Memory B cell (primary cell): ENCODE data around the gene PIK3R4.

ENCODE experiments used
- ATAC-seq: fragments of 150-1000 bp; cut with Tn5 transposase; 2 replicates; pipeline ENCODE4 v1.10.0; 2021; ENCODE audit warnings: low read depth, mild to moderate bottlenecking, moderate library complexity
- DNase-seq, 2 donors: peaks; one replicate each; pipeline ENCODE4 v3.0.0; 2022; ENCODE audit warnings: low spot score in 2 of 2
- H3K27ac Mint-ChIP-seq: one replicate; pipeline ENCODE4 v1.8.0; 2022; ENCODE audit warnings: mild to moderate bottlenecking, moderate library complexity, mixed read lengths
- H3K27me3 Mint-ChIP-seq: one replicate; pipeline ENCODE4 v1.8.0; 2022; ENCODE audit warnings: mixed read lengths
- H3K36me3 Mint-ChIP-seq: one replicate; pipeline ENCODE4 v1.8.0; 2022; ENCODE audit warnings: mild to moderate bottlenecking, mixed read lengths
- H3K4me1 Mint-ChIP-seq: one replicate; pipeline ENCODE4 v1.8.0; 2022; ENCODE audit warnings: mixed read lengths
- H3K4me3 Mint-ChIP-seq: one replicate; pipeline ENCODE4 v1.8.0; 2022; ENCODE audit warnings: mild to moderate bottlenecking, moderate library complexity, mixed read lengths
- H3K9me3 Mint-ChIP-seq: one replicate; pipeline ENCODE4 v1.8.0; 2022; ENCODE audit warnings: mixed read lengths

Gene PIK3R4

GRCh38 chr3:130729154-130729553, 17.5 kb downstream of the PIK3R4 start:
- Mint-ChIP-seq H3K27me3 (no peaks in the 10 kb centered on the region), H3K9me3 (no peaks in the 10 kb centered on the region), H3K4me3 (no peak overlapping the region), H3K27ac (peak overlapping the region; percentile 11), H3K4me1 (peaks cover 7% of the 10 kb centered on the region), H3K36me3 (peaks cover 4% of the 10 kb centered on the region)
- DNase-seq (no peak), ATAC-seq (no peak)

GRCh38 chr3:130728037-130728436, 18.6 kb downstream of the PIK3R4 start:
- Mint-ChIP-seq H3K9me3 (no peaks in the 10 kb centered on the region), H3K27me3 (no peaks in the 10 kb centered on the region), H3K4me1 (peaks cover 7% of the 10 kb centered on the region), H3K27ac (no peak overlapping the region), H3K4me3 (no peak overlapping the region), H3K36me3 (peaks cover 10% of the 10 kb centered on the region)
- DNase-seq, result no peak
- ATAC-seq, result no peak

DNA sequence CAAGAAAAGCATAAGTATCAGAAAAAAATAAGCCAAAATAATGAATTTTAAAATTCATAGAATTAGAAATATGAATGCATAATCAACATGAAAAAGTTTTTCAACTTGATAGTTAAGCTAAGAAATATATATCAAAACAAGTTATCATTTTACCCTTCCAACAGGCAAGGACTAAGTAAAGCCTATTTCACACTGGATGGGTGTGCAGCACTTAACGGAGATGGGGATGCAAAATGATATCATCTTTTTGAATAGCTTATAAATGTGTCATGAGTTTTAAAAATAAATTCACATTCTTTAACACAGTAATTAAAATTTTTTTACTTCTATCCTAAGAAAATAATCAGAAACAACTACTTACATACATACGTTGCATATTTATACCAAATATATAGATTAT, 20.9 kb downstream of the PIK3R4 start:
- Mint-ChIP-seq H3K27ac (no peak overlapping the region), H3K36me3 (peaks cover 12% of the 10 kb centered on the region), H3K27me3 (no peaks in the 10 kb centered on the region), H3K9me3 (no peaks in the 10 kb centered on the region), H3K4me1 (peaks cover 4% of the 10 kb centered on the region), H3K4me3 (no peak overlapping the region)
- DNase-seq, result no peak
- ATAC-seq, result no peak

GRCh38 chr3:130715616-130716015, 31.0 kb downstream of the PIK3R4 start:
- no peak for DNase-seq
- no peaks in the 10 kb centered on the region for H3K27me3 Mint-ChIP-seq
- H3K27ac Mint-ChIP-seq, result no peak overlapping the region
- no peaks in the 10 kb centered on the region for H3K9me3 Mint-ChIP-seq
- H3K4me1 Mint-ChIP-seq, result no peaks in the 10 kb centered on the region
- peaks cover 28% of the 10 kb centered on the region for H3K36me3 Mint-ChIP-seq
- ATAC-seq, result no peak
- H3K4me3 Mint-ChIP-seq, result no peak overlapping the region

GRCh38 chr3:130712718-130713423, 33.8 kb downstream of the PIK3R4 start:
- Mint-ChIP-seq H3K4me1 (no peaks in the 10 kb centered on the region), H3K9me3 (no peaks in the 10 kb centered on the region)

DNA sequence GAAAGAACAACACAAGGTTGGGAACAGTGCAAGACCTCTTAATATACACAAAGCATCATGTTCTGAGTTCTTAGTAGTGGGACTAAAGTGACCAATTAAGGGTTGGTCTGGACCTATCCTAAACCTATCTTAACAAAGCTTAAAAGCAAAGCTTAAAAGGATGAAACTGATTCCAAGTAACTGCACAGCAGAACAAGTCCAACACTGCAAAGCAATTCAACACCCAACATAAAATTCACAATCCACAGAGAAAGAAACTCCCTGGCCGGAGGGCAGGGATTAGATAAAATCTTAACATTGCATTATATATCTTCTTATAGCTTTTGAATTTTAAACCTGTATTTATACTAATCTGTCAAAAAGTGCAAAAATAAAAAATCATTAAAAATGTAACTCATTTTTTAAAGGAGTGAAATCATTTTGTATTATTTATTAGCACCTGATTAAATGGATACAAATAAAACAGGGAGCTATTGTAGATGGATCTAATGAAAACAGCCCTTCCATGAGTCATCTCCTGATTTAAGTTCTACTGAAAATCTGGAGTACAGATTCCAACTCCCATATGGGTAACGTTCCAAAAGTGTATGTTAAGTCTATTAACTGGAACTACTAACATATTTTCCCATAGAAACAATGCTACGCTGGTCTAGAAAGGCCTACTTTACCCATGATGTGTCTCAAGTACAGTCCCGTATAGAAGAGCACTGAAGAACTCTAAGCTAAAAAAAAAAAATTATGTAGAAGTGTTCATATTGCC, 34.9 kb downstream of the PIK3R4 start:
- ATAC-seq (no peak), DNase-seq (no peak)

More at GRCh38 chr3:130712718-130713423, 33.8 kb downstream of the PIK3R4 start:
- Mint-ChIP-seq H3K27ac (no peak overlapping the region), H3K4me3 (no peak overlapping the region), H3K36me3 (peaks cover 24% of the 10 kb centered on the region), H3K27me3 (no peaks in the 10 kb centered on the region)
- ATAC-seq, result no peak
- DNase-seq, result no peak

GRCh38 chr3:130709671-130710070, 37.0 kb downstream of the PIK3R4 start:
- Mint-ChIP-seq H3K9me3 (no peaks in the 10 kb centered on the region), H3K4me1 (no peaks in the 10 kb centered on the region), H3K36me3 (peaks cover 19% of the 10 kb centered on the region), H3K27ac (no peak overlapping the region), H3K27me3 (no peaks in the 10 kb centered on the region), H3K4me3 (no peak overlapping the region)
- no peak for ATAC-seq
- DNase-seq, result no peak

More for the DNA sequence above, 34.9 kb downstream of the PIK3R4 start:
- Mint-ChIP-seq H3K4me3 (no peak overlapping the region), H3K4me1 (no peaks in the 10 kb centered on the region), H3K27me3 (no peaks in the 10 kb centered on the region), H3K36me3 (peaks cover 23% of the 10 kb centered on the region), H3K9me3 (no peaks in the 10 kb centered on the region), H3K27ac (peak overlapping the region; percentile 0)

- ATAC-seq (no peak), DNase-seq (no peak)
- no peak overlapping the region for H3K4me3 Mint-ChIP-seq
- no peak overlapping the region for H3K27ac Mint-ChIP-seq
- H3K9me3 Mint-ChIP-seq, result no peaks in the 10 kb centered on the region
- H3K4me1 Mint-ChIP-seq, result no peaks in the 10 kb centered on the region
- no peaks in the 10 kb centered on the region for H3K27me3 Mint-ChIP-seq
- H3K36me3 Mint-ChIP-seq, result peaks cover 22% of the 10 kb centered on the region
Measured at GRCh38 chr3:130707902-130708601, 38.6 kb downstream of the PIK3R4 start.

GRCh38 chr3:130705501-130705900, 41.1 kb downstream of the PIK3R4 start:
- Mint-ChIP-seq H3K36me3 (peaks cover 29% of the 10 kb centered on the region), H3K4me1 (no peaks in the 10 kb centered on the region), H3K4me3 (no peak overlapping the region), H3K27me3 (no peaks in the 10 kb centered on the region), H3K27ac (no peak overlapping the region), H3K9me3 (no peaks in the 10 kb centered on the region)
- DNase-seq (no peak), ATAC-seq (no peak)

- Mint-ChIP-seq H3K9me3 (no peaks in the 10 kb centered on the region), H3K36me3 (peaks cover 37% of the 10 kb centered on the region), H3K27ac (no peak overlapping the region), H3K4me3 (no peak overlapping the region), H3K4me1 (no peaks in the 10 kb centered on the region), H3K27me3 (no peaks in the 10 kb centered on the region)
- DNase-seq (no peak), ATAC-seq (no peak)
Measured at GRCh38 chr3:130702985-130703384, 43.6 kb downstream of the PIK3R4 start.

- H3K9me3 Mint-ChIP-seq, result no peaks in the 10 kb centered on the region
- H3K36me3 Mint-ChIP-seq, result peaks cover 48% of the 10 kb centered on the region
- H3K27me3 Mint-ChIP-seq, result no peaks in the 10 kb centered on the region
- H3K4me1 Mint-ChIP-seq, result no peaks in the 10 kb centered on the region
- DNase-seq, result no peak
- no peak overlapping the region for H3K4me3 Mint-ChIP-seq
- no peak for ATAC-seq
- no peak overlapping the region for H3K27ac Mint-ChIP-seq
Measured at GRCh38 chr3:130700541-130700940, 46.1 kb downstream of the PIK3R4 start.

- Mint-ChIP-seq H3K27me3 (no peaks in the 10 kb centered on the region), H3K4me3 (no peak overlapping the region), H3K36me3 (peaks cover 45% of the 10 kb centered on the region), H3K27ac (no peak overlapping the region), H3K4me1 (no peaks in the 10 kb centered on the region), H3K9me3 (no peaks in the 10 kb centered on the region)
- DNase-seq (no peak), ATAC-seq (no peak)
Measured at GRCh38 chr3:130699765-130700164, 46.9 kb downstream of the PIK3R4 start.

DNA sequence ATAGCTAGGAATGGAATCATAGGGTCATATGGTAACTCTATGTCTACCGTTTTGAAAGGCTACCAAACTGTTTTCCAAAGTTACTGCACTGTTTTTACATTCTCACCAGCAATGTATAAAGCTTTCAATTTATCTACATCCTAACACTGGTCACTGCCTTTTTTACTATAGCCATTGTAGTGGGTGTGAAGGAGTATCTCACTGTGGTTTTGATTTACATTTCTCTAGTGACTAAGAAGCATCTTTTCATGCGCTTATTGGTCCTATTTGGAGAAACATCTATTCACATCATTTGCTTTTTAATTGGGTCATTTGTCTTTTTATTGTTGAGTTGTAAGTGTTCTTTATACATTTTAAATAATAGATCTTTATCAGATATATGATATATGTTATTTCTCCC, 53.3 kb downstream of the PIK3R4 start:
- Mint-ChIP-seq H3K4me3 (no peak overlapping the region), H3K27me3 (no peaks in the 10 kb centered on the region), H3K9me3 (no peaks in the 10 kb centered on the region), H3K4me1 (peaks cover 3% of the 10 kb centered on the region), H3K27ac (no peak overlapping the region), H3K36me3 (peaks cover 39% of the 10 kb centered on the region)
- ATAC-seq (no peak), DNase-seq (no peak)

- DNase-seq, result no peak
- peaks cover 33% of the 10 kb centered on the region for H3K36me3 Mint-ChIP-seq
- no peak overlapping the region for H3K4me3 Mint-ChIP-seq
- ATAC-seq, result no peak
- no peak overlapping the region for H3K27ac Mint-ChIP-seq
- H3K27me3 Mint-ChIP-seq, result no peaks in the 10 kb centered on the region
- peaks cover 3% of the 10 kb centered on the region for H3K4me1 Mint-ChIP-seq
- no peaks in the 10 kb centered on the region for H3K9me3 Mint-ChIP-seq
Measured at GRCh38 chr3:130692455-130692854, 54.2 kb downstream of the PIK3R4 start.
